Suprapubic skin (tissue), 4 donors: ENCODE measurements around the gene UXS1.

Experiments used
- EP300 ChIP-seq: sonication (generic); formaldehyde crosslinking; IDR thresholded peaks from one replicate; pipeline ENCODE4 v1.6.1; 2017; ENCODE audit warnings: antibody characterized with exemption
- POLR2A ChIP-seq, 2 donors: fragments of 450-650 bp; IDR thresholded peaks; one replicate each; pipeline ENCODE4 v1.6.1; 2017; ENCODE audit warnings: antibody characterized with exemption in 2 of 2, mild to moderate bottlenecking in 2 of 2, moderate library complexity in 2 of 2
- POLR2AphosphoS5 ChIP-seq, 3 donors: sonication (generic); formaldehyde crosslinking; IDR thresholded peaks; one replicate each; pipeline ENCODE4 v1.6.1; 2017; ENCODE audit warnings: antibody characterized with exemption in 3 of 3
- TF ChIP-seq, protein P1 (sequence below), 2 donors: fragments of 200-600 bp in 1 of 2; fragments of 450-650 bp in 1 of 2; sonication (generic) in 1 of 2; IDR thresholded peaks; one replicate each; pipeline ENCODE4 v1.5.1; 2016 to 2019; ENCODE audit warnings: antibody characterized with exemption in 2 of 2, mild to moderate bottlenecking in 1 of 2, moderate library complexity in 1 of 2

- TF ChIP-seq POLR2A (IDR thresholded peaks at IDR 0.05) (no peak), EP300 (no peak), POLR2AphosphoS5 (IDR thresholded peaks at IDR 0.05) (no peak)
- TF ChIP-seq, protein P1, sequence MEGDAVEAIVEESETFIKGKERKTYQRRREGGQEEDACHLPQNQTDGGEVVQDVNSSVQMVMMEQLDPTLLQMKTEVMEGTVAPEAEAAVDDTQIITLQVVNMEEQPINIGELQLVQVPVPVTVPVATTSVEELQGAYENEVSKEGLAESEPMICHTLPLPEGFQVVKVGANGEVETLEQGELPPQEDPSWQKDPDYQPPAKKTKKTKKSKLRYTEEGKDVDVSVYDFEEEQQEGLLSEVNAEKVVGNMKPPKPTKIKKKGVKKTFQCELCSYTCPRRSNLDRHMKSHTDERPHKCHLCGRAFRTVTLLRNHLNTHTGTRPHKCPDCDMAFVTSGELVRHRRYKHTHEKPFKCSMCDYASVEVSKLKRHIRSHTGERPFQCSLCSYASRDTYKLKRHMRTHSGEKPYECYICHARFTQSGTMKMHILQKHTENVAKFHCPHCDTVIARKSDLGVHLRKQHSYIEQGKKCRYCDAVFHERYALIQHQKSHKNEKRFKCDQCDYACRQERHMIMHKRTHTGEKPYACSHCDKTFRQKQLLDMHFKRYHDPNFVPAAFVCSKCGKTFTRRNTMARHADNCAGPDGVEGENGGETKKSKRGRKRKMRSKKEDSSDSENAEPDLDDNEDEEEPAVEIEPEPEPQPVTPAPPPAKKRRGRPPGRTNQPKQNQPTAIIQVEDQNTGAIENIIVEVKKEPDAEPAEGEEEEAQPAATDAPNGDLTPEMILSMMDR (IDR thresholded peaks at IDR 0.05), result no peak
Observed at GRCh38 chr2:106189325-106189724, 4.8 kb downstream of the UXS1 start.
